ENCODE data around the gene ZEB2.

DNA sequence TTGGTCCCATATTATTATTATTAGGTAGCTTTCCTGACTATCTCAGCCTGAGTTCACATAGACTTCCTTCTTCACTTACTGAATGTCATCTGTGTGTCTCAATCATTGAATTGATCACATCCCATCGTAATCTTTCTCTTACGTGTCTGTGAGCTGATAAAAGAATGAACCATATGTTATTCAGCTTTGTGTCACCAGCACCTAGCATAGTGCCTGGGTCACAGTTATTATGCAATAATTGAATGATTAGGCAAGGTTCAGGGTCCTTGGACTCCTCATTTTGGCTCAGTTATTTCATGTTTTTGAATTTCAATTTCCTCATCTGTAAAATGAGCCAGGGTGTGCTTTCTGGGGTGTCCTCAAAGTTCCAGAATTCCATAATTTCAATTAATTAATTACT, 107.2 kb downstream of the ZEB2 start:
- TF ChIP-seq, protein P1, sequence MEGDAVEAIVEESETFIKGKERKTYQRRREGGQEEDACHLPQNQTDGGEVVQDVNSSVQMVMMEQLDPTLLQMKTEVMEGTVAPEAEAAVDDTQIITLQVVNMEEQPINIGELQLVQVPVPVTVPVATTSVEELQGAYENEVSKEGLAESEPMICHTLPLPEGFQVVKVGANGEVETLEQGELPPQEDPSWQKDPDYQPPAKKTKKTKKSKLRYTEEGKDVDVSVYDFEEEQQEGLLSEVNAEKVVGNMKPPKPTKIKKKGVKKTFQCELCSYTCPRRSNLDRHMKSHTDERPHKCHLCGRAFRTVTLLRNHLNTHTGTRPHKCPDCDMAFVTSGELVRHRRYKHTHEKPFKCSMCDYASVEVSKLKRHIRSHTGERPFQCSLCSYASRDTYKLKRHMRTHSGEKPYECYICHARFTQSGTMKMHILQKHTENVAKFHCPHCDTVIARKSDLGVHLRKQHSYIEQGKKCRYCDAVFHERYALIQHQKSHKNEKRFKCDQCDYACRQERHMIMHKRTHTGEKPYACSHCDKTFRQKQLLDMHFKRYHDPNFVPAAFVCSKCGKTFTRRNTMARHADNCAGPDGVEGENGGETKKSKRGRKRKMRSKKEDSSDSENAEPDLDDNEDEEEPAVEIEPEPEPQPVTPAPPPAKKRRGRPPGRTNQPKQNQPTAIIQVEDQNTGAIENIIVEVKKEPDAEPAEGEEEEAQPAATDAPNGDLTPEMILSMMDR (IDR thresholded peaks at IDR 0.05): no peak
- no peak for TF ChIP-seq POLR2A (IDR thresholded peaks at IDR 0.05)
